ENCODE measurements around the gene THBS2.
"Not testable (repeated sequence)": the region's sequence is repeated elsewhere in the genome, so short reads cannot be mapped to it uniquely, and the experiment has no call there.

THBS2 gene

DNA sequence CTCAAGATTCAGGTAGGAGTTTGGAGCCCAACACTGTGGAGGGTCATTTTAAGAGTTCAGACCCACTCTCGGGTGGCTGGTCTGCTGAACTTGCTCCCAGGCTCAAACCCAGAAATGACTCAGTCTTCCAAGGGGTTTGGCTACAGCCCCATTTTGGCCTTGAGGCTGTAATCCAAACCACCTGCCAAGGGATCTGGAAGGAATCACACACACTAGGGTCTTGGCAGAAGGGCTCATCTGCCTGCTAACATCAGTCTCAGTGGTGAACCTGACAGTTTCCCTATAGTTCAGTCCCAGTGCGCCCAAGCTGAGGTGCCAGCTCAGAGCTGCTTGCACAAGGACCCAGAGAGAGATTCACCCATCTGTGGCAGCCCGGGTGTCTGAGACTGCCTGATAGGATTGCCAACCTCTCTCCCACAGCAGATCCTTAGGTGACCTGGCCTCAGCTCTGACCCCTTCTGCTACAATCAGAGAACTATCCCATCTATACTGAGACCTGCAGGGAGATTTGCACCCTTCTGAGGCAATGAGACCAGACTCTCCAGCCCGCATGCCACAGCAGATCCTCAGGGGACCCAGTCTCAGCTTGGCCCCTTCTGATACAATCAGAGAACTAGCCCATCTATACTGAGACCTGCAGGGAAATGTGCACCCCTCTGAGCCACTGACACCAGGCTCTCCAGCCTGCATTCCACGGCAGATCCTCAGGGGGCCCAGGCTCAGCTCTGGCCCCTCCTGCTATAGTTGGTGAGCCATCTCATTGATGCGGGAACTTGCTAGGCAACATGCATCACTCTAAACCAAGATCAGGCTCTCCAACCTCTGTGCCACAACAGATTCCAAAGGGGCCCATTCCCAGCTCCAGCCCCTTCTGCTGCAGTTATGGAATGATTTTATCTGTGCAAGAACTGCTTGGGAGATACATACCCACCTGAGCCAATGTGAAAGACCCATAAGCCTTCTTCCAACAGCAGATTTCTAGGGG is 48.2 kb downstream of the THBS2 start:
- no peak for DNase-seq

DNA sequence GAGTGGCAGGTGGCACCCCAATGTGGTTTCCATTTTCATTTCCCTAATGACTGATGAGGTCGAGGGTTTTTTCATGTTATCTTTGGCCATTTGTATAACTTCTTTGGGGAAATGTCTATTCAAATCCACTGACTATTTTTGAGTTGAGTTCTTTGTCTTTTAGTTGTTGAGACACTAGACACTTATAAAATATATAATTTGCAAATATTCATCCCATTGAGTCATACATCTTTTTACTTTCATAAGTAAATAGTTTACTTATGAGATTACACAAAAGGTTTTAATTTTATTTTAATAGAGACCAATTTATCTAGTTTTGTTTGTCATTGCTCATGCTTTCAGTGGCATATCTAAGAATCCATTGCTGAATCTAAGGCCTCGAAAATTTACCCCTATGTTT is 49.5 kb downstream of the THBS2 start:
- DNase-seq = no peak

DNA sequence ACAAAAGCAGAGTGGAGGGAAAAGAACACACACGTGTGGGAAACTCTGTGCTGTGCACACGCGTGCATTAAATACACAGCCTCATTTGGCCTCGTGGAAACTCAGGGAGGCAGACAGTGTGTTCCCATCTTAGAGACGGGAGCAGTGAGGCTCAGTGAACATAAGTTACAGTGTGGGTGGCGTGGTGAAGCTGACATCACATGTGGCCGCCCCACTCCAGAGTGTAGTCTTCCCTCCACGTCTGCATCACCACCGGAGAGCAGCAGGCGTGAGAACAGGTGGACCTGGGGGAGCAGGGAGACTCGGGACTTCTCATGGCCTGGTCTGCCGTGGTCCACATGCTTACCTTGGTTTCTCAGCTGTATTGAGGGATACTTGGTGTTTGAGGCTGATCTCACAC is 51.7 kb downstream of the THBS2 start:
- no peak for DNase-seq

DNA sequence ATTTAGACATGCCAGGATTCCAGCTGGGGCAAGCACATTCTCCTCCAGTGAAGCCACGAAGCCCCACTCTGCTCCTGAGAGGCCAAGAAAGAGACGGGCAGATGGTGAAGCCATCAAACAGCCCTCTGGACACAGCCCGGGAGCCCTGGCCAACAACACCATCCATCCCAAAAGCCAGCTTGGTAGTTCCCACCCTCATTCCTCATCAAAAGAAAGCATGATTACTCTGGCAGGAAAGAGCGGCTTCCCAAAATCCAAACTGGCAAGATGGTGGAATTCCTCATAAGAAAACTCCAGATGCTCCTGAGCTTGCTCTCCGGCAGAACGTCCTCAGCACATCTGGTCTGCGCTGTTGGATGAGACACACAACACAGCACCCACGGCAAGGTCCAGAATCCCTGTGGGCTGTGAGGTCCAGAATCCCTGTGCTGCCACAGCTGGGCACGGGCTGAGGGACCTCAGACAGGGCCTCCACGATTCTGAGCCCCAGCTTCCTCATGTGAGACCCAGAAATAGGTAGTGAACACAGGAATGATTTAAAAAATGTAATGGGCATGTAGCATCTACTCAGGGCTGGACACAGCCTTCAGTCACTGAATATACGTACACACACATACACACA is 52.6 kb downstream of the THBS2 start:
- no peak for DNase-seq

DNA sequence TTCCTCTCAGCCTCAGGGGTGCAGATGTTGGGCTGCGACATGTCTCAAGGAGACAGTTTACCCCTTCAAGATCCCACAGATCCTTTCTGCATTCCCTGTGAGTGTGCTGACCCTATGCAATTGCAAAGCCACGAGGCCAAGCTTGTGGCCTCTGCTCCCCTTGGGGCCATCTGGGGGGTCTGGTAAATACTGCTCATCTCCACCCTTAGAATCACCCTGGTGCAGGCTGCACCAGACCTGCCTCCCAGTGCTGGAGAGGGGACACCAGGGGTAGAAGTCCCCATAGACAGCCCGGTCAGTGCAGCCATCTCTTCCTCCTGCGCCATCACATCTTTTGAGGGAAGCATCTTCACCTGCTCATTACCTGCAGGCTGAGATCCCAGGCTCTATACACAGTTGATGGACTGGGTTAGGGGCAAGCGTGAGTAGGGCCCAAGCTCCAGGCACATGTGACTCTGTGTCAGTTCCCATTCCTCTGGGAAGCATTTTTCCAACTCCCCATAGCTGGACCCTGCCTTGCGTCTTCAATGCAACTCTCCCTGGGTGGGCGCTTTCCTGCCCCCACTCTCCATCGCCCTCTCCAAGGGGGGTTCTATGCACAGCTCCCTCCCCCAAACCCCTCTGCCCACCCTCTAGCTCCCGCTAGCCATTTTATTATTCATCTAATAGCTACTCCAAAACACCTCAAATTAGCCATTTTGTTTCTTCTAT is 53.9 kb downstream of the THBS2 start:
- no peak for DNase-seq

DNA sequence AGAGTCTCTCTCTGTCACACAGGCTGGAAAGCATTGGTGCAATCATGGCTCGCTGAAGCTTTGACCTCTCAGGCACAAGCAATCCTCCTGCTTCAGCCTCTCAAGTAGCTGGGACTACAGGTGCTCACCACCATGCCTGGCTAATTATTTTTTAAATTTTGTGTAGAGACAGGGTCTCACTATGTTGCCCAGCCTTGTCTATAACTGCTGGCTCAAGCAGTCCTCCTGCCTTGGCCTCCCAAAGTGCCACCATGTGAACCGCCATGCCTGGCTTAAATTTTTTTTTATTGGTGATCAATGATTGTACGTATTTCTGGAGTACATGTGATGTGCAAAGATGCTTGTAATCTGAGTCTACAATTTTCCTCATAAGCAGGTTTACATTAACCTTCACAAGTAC is 54.8 kb downstream of the THBS2 start:
- DNase-seq = no peak

DNA sequence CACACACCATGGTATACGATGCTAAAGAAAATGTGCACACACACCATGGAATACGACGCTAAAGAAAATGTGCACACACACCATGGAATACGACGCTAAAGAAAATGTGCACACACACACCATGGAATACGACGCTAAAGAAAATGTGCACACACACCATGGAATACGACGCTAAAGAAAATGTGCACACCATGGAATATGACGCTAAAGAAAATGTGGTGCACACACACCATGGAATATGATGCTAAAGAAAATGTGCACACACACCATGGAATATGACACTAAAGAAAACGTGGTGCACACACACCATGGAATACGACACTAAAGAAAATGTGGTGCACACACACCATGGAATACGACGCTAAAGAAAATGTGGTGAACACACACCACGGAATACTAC is 55.7 kb downstream of the THBS2 start:
- DNase-seq = not testable (repeated sequence)

DNA sequence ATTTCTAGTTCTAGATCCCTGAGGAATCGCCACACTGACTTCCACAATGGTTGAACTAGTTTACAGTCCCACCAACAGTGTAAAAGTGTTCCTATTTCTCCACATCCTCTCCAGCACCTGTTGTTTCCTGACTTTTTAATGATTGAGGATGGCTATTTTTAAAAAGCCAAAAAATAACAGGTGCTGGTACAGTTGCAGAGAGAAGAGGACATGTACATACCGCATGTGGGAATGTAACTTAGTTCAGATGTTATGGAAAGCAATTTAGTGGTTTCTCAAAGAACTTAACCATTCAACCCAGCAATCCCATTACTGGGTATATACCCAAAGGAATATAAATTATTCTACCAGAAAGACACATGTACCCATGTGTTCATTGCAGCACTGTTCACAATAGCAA is 57.4 kb downstream of the THBS2 start:
- DNase-seq = not testable (repeated sequence)

DNA sequence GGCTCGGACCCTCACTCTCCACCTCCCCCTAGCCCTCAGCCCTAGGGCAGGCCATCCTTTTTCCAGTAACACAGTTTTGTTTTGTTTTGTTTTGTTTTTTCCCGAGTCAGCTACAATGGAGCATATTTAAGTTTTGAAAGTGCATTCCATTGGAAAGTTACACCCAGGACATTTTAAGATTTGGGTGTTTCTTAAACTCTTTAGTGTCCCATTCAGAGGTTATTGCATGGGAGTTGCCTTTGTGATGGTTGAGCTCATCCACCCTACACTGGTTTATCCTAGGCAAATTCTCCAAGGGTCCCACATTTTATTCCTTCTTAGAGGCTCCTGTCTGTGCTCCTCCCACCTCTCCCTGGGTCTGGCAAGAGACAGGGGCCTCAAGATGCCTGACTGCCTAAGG is 58.9 kb downstream of the THBS2 start:
- no peak for DNase-seq

DNA sequence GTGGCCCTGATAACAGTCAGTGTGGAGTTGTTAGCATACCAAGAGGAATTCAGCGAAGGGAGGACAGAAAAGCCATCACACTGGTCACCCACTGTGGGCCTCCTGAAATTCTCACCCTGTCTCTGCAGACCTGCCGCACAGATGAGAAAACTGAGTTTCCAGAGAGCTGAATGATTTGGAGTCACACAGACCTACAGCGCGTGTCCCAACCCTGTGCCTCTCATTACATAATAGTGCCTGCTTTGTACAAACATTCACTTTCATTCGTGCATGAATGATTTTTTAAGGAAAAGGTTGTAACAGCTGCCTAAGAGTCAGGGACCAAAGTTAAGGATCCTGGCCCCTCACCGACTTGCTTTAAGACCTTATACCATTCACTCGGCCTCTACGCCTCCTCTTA is 62.7 kb downstream of the THBS2 start:
- no peak for DNase-seq

DNA sequence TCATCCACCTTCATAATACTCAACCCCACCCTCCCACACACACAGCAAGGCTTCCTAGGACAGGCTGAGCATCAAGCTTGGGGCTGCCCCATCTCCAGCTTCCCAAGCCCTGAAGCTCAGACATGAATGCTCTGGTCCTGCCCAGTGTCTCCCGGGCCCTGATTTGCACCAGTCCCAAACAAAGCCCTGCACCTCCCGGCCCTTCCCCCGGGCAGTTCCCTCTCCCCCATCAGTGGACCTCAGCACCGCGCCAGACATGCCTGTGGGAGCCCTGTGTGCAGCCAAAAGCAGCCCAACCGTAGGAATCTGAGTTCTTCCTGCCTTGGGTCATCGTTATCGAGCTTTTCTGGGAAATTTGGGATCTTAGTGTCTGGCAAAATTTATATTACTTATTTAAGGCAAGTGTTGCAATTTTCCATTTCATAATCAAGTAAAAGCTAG is 63.5 kb downstream of the THBS2 start:
- DNase-seq = no peak

DNA sequence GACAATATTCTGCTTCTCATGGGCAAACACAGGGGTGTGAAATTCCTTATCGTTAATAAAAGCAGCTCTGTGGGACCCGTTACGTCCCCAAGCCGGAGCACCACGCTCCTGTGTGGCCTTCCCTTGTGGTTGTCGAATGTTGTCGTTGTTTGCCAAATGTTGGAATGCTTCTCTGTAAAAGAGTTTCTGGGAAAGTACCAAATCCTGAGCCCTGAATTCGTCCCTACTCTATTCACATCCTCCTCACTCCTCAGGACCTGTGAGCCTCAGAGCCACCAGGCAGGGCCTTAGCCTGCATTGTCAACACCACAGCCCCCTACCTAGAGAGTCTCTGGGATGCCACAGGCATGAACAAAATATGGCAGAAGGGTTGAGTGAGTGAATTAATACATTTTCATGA is 64.0 kb downstream of the THBS2 start:
- DNase-seq = no peak

DNA sequence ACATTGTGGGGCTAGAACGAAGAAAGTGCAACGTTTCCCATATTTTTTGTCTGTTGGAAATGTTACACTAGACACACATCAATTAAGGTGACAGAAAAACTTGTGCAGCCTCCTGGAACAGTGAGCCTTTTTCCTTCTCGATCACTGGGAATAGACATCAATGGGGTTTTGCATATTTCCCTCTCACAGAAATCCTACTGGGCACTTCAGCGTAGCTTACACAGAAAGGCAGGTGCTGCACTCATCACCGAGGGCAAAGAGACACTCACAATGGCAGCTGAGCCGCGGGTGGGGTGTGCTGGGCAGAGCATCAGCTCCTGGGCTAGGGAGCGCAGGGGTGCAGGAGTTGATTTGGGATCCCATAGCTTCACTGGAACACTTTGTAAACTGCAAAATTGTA is 64.5 kb downstream of the THBS2 start:
- peak; percentile 48 for DNase-seq

DNA sequence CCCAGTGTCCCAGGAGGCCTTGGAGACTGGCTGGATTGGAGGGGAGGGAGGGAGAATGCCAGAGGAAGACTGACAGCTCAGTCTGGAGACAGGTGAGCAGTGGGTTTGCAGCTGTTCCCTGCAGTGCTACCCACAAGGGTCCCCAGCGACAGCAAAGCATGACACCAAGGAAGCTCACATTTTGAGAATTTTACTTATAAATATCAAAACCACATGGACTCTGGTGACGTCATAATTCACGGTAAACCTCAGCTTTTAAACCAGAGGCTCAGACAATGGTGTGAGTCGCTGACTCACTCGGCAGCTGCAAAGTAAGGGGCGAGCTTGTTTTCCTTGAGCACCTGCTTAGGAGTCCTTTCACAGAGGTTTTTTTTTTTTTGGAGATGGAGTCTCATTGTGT is 65.2 kb downstream of the THBS2 start:
- peak; percentile 19 for DNase-seq

DNA sequence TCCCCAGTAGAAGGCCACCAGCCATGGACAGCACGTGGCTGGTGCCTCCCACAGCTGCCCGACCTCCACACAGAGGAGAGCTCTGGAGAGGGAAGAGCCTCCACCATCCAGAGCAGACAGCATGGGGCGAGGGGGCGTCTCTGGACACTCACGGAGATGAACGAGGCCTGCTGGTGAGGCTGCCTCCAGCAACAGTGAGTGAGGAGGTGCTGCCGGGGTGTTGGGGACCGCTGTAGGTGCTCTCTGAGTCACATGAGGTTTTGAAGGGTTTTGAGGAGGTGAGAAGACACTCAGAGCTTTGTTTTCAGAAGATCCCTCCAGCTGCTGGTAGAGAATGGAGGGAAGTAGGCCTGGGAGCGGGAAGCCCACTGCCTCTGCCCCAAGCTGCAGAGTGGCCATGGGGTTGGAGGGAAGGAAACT is 65.6 kb downstream of the THBS2 start:
- no peak for DNase-seq

DNA sequence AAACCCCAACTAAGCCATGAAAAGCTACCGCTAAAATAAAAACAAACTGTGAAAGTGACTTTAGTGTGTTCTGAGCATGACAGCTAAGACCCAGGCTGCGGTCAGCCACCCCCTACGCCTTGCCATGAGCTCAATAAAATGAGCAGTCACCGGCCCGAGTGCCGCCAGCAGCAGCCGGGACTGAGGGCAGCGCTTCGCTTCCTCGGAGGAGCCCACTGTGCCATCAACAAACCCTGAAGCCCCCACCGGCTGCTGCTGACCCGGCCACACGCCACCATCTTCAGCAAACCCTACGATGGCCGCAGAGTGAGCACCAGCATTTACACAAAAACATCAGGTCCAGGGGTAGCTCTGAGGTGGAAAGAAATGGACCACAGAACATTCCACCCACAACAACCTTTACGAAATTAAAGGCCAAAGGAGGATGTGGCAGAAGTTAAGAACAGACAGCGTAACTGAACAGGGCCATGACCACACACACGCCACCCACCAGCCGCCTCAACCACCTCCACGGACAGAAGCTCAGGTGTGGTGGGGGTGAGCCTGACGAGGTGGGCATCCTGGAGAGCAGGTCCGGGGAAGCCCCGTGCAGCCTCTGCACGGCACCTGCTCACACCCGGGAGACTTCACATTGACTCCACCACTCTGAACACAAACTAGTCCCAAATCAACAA is 67.0 kb downstream of the THBS2 start:
- no peak for DNase-seq

DNA sequence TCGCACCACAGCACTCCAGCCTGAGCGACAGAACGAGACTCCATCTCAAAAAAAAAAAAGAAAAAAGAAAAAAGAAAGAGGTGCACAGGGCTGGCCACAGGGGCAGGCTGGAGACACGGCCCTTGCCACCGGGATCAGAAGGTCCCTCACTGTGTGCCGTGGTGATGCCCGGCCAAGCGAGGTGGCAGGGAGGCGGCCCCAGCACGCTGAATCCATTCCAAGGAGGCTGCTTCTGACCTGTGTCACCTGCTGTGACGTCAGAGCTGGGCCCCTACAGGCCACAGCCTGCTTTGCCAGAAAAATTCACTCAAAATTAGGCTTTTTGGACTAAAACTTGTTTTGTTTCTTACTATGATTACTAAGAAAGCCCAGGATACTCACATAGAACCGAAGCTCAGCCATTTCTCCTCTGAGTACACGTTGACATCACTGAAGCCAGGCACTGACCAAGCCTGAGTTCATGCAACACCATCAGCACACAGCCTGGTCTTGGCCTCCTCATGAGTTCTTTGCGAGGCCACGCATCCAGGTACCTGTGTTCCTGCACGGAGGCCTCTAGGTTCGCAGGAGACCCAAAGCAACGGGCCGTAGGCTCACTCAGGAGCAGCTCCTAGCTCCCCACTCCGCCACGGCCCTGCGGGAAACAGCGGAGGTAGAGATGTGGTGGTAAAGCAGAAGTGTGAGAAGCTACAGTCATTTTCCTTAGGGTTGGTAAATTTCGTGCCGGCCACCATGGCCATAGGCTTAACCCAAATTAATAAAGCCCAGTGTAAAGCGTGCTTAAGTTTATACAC is 67.8 kb downstream of the THBS2 start:
- DNase-seq = no peak

DNA sequence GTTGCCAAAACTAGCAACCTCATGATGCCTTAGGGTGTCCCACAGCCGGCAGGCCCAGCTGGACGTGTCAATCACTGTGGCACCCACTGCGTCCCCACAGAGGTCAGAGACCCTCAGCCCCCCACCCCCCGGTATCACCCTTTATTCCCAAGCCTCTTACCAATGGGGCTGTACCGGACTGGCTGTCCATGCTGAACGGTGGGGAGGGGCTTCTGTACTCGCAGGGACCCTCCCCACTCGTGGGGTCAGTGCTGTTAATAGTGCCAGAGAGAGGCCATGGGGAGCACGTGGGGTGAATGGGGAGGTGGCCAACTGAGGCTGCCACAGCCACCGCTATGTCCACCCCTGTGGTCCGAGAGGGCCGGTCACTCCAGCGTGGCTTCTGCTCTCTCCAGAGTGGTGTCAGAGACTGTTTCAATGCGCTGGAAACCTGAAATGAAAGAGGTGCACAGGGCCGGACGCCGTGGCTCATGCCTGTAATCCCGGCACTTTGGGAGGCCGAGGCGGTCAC is 68.6 kb downstream of the THBS2 start:
- no peak for DNase-seq

DNA sequence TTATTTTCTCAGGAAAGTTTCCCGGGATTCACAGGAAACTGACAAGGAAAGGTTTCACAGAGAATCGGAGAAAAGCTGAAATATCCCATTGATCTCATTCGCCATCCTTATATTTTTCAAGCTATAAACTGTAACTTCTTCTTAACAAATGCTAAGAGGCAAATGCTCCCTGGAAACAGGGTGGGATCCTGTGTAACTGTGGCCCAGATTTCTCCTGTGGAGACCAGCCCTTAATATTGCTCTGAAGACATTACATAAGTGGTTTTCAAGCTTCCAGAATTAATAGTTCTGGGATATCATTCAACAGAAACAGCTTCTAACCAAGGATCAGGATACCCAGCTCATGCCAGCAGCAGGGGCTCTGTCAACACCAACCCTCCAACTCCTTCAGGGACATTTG is 69.2 kb downstream of the THBS2 start:
- no peak for DNase-seq

DNA sequence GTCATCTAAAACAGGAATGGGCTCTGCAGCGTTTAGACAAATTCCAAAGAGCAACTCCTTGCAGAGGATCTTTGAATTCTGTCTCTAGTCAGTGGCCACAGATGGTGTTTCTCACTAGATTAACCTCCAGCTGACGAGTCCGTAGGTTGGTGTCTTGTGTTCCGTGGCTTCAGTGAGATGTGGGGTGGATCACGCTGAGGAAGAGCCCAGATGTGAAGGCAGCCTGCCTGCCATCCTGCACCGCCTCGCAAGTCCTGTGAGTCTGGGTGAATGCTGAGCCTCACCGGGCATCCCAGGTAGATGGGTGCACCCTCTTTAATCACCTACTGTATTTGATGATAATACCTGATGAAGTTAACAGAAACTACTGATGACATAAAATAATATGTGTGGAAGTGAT is 70.4 kb downstream of the THBS2 start:
- DNase-seq = no peak

DNA sequence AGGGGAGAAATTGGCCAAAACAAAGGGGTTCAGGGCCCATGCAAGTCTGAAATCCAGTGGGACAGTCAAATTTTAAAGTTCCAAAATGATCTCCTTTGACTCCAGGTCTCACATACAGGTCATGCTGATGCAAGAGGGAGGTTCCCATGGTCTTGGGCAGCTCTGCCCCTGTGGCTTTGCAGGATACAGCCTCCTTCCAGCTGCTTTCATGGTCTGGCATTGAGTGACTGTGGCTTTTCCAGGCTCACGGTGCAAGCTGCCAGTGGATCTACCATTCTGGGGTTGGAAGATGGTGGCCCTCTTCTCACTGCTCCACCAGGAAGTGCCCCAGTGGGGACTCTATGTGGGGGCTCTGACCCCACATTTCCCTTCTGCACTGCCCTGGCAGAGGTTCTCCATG is 73.8 kb downstream of the THBS2 start:
- DNase-seq = not testable (repeated sequence)
